HG03060 (cell line): ENCODE results near the gene ELF4.

Experiments used
- ATAC-seq: cut with Tn5 transposase; IDR thresholded peaks from one replicate; pipeline ENCODE4 v1.9.1; 2021; ENCODE audit warnings: low read depth, moderate number of reproducible peaks; ENCODE audit not compliant: unreplicated experiment

ELF4 gene

DNA sequence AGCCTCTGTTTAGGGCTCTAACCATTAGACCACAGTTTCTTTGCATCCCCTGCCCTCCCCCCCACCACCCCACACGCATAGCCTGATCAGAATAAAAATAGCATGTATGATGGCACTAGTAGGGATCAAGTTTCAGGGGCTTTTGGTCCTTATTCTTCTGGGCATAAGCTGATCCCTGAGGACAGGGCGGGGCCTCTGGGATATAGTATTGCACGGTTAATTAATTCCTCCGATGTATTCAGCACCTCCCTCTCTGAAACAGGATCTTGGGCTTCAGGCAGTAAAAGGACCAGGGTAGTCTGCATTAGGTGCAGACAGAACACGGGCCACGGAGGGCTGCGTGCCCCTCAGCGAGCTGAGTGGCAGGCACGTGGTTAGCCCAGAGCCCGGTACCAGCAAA lies 57.1 kb downstream of the ELF4 start:
- ATAC-seq: no peak

DNA sequence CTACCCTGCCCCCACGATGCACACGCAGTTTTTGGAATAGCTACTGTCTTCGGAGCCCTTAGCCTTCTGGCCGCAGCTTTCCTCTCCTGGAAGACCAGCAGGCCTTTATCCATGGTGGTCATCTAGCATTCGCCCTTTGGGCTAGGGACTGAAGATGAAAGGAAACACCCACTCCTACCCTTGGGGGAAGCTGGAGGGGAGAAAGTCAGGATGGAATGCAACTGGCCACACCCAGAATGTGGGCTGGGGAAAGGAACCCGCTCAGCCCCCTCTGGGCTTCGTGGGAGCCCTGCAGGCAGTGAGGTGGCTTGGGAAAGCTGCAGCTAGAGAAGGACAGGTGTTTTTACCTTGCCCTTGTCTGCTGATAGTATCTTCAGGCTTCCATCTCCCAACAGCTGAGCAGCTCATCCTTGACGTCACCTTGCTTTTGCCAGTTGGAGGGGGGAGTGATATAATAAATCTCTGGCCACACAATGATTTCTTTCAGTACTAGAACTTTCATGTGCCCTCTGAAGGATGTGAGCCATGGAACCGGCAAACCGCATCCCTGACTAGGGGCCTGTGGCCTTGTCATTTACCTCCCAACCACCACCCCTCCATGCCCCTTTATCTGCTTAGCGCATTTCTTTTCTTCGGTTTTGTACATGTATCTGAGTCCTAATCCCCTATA lies 59.0 kb downstream of the ELF4 start:
- ATAC-seq: no peak

DNA sequence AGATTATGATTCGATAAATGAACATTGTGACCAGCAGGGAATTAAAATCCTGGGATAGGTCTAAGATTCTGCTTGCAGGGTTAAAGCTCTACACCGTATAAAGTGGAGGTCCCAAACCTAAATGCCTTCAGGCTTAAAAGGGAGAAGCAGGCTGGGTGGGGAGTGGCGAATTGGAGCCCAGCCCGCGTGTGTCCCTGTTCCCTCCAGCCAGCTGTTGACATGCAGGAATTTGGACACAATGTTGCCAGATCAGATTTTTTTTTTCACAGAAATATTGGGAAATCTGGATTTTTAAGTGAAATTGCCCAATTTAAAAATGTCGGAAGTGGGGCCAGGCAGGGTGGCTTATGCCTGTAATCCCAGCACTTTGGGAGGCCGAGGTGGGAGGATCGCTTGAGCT lies 60.5 kb downstream of the ELF4 start:
- ATAC-seq: no peak

DNA sequence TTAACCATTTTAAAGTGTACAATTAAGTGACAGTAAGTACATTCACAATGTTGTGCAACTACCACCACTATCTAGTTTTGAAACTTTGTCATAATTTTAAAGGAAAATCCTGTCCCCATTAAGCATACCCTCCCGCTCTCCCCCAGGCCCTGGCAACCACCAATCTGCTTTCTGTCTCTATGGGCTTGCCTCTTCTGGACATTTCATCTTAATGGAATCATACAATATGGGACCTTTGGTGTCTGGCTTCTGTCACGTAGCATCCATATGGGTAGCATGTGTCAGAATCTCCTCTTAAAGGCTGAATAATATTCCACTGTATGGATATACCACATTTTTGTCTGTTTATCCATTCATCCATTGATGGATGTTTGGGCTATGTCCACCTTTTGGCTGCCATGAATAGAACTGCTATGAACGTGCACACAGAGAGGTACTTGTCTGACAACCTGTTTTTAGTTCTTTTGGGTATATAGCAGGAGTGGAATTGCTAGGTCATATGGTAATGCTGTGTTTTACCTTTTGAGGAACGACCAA lies 61.5 kb downstream of the ELF4 start:
- no peak for ATAC-seq

DNA sequence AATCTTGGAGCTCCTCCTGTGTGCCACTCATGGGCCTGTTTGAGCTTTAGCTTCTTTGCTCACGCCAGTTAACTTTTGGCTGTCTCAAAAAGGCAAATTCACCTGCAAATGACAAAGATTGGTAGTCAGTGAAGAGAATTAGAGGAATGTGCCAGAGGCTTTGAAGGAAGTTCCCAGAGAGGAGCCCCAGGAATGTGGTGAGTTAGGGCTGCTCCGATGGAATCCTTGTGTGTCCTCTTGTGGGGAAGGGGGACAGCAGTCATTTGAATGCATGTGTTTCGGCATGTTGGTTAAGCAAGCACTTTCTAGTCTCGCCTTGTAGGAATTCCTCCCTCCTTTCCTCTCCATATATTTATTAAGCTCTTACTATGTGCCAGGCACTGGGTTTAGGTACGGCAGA lies 62.9 kb downstream of the ELF4 start:
- ATAC-seq: no peak

DNA sequence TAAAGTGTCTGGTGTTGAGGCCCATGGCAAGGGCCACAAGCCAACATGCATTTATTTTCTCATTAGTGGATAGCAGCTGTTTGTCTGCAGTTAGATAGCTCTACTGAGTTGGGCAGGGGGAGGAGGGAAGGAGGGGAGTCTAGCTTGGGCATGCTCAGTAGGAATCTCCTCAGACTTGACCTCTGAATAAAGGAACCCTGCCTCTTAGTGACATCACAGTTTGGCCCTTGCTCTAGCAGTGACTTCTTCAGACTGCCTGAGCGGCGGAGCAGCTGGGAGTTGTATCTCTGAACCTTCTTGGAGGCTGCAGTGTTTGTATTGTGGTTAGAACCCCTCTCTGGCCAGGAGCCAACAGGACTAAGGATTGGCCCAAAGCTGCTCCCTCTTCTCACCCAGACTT lies 70.5 kb downstream of the ELF4 start:
- ATAC-seq: no peak

DNA sequence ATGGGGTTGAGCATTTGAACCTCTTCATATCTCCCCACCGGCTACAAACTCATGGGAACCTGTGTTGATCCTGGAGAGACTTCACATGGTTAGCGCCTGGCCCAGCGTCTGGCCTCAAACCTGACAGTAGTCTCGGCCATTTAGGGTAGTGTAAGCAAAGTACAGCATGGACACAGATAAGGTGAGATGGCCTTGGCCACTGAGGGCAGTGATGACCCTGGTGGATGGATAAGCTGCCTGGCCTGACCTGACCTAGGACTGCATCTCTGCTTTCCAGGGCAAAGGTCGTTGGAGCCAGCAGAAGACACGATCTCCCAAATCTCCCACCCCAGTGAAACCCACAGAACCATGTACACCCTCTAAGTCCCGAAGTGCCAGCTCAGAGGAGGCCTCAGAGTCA lies 76.1 kb downstream of the ELF4 start:
- ATAC-seq: no peak

DNA sequence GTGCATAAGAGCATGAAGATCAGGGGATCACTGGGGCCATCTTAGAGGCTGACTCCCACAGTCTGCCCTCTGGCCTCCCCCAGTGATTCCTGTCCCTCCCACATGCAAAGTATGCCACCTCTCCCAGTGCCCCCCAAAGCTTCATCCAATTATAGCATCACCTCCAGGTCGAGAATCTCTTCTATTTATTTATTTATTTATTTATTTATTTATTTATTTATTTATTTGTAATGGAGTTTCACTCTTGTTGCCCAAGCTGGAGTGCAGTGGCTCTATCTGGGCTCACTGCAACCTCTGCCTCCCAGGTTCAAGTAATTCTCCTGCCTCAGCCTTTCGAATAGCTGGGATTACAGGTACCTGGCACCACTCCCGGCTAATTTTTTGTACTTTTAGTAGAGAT lies 77.7 kb downstream of the ELF4 start:
- ATAC-seq: no peak

DNA sequence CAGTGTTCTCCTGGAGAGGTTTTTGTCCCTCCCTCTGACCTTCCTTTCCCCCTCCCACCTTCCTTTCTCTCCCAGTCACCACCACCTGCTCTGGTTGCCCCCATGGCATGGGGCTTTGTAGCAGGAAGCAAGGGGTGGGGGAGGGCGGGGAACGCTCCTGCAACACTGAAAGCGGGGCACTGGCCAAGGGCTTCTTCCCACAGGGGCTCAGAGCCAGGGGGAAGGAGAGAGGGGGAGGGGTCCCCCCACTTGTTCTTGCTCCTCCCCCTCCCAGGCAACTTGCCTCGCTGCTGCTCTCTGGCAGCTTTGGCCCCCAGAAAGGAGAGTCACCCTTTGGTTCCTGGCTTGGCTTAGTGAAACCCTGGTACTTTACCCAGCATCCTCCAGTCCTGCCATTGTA lies 79.5 kb downstream of the ELF4 start:
- ATAC-seq: no peak

DNA sequence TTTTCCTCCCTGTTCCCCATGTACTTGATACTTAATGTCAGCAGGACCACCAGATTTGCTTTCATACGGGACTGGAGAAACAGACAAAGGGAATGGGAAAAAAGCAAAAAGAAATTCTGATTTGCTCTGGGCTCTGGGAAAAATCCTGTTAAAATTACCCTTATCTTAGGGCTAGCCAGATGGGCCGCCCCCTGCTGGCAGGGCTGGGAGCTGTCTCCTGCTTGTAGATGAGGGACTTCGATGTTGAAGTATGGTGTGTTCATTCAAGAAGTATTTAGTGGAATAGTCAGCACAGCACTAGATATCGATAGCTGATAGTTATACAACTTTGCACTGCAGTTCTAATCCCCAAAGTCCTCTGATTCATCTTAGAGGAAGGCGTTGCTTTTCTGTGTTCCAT lies 82.1 kb downstream of the ELF4 start:
- ATAC-seq: no peak

DNA sequence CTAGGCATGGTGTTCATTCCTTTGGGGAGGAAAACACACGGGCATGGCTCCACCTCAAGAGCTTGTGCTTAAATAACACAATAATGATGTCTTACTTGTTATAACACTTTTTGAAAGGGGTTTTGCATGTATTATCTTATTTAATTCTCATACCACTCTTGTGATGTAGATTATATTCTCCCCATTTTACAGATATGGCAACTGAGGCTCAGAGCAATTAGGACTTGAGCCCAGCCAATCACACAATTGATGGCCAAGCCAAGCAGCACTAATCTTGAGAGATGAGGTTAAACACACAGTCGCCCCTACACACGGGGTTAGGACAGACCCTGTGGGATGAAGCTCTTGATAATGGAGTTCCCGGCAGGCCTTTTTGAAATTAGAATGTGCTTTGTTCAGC lies 82.7 kb downstream of the ELF4 start:
- ATAC-seq: no peak

DNA sequence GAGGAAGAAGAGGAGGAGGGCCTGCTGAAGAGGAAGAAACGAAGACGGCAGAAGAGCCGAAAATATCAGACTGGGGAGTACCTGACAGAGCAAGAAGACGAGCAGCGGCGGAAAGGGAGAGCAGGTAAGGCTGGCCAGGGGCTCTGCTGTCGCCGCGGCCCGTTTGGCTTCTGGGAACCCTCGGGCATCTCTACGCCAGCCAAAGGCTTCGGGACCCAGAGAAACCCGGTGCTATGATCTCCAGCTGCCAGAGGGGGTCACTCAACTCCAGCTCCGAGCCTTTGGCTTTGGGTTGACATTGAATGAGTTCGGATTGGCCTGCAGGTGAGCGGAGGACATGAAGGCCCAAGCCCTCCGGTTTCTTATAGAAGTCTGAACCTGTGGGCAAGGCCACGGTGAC lies 85.0 kb downstream of the ELF4 start:
- ATAC-seq: no peak

DNA sequence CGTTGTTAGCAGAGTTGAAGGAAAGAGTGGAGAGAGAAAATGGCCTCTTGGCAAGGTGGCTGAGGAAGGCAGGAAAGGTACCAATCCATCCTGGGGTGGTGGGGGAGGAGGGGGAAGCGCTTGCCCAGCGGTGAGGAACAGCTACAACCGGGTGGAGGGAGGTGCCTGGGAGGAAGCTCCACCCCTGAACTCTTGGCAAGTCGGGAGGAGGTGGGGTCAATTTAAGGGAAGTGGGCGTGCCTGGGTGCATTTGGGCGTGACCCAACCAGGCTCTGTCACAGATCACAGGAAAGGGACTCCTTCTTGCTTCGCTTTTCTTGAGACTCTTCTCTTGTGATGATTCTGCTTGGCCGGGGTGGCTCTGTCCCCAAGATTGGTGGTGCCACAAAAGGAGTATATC lies 86.2 kb downstream of the ELF4 start:
- peak; percentile 97 for ATAC-seq

DNA sequence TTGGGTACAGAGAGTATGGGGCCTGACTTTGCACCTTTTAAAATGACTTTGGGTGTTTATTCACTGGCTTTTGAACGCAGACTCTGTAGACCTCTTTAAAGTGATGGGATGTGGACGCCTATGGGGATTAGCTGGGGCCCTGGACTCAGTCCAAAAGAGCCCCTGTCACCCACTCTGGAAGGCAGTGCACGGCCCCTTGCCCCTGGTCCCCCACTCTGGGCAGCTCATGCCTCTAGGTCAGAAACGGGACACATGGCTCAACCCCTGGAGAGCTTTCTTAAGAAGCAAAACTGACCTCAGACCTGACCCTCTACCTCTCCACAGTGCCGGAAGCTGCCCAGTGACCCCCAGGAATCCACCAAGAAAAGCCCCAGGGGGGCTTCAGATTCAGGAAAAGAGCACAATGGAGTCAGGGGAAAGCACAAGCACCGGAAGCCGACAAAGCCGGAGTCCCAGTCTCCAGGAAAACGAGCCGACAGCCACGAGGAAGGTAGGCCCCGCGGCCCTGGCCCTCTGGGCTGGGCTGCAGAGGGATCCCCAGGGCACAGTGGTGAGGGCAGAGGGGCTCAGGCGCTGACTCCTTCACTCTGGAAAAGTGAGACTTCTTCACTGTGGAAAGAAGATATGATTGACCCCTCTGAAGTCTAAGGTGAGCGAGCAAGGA lies 89.5 kb downstream of the ELF4 start:
- ATAC-seq: no peak

DNA sequence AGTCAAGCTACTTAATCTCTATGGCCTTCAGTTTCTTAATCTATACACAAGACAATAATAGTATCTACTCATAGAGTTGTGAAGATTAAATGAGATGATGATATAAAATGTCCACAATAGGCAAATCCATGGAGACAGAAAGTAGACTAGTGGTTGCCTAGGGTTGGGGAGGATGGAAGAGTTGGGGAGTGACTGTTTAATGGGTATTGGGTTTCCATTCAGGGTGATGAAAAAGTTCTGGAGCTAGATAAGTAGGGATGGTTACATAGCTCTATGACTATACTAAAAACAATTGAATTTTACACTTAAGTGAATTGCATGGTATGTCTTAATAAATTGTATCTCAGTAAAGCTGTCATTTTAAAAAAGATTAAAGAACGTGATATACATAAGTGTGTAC lies 92.2 kb downstream of the ELF4 start:
- ATAC-seq: no peak

DNA sequence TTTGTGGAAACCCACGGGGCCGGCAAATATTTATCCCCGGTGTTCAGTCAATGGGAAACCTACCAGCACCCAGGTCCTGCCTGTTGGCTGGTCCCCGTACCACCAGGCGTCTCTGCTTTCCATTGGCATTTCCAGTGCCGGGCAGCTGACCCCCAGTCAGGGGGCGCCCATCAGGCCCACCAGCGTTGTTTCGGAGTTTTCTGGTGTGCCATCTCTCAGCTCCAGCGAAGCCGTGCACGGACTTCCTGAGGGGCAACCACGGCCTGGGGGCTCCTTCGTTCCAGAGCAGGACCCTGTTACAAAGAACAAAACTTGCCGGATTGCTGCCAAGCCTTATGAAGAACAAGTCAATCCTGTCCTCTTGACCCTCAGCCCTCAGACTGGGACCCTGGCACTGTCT lies 95.1 kb downstream of the ELF4 start:
- ATAC-seq: no peak
